Transverse colon (tissue), 4 donors: ENCODE results near the gene NBDY.

ENCODE experiments used
- EP300 ChIP-seq: sonication (generic); formaldehyde crosslinking; IDR thresholded peaks from one replicate; pipeline ENCODE4 v1.6.1; 2017; ENCODE audit warnings: antibody characterized with exemption, low read depth
- POLR2A ChIP-seq: fragments of 450-650 bp; IDR thresholded peaks from one replicate; pipeline ENCODE4 v1.6.1; 2016; ENCODE audit warnings: antibody characterized with exemption, mild to moderate bottlenecking, moderate library complexity
- POLR2AphosphoS5 ChIP-seq, 3 donors: sonication (generic); formaldehyde crosslinking; IDR thresholded peaks; one replicate each; pipeline ENCODE4 v1.6.1; 2016; ENCODE audit warnings: antibody characterized with exemption in 3 of 3
- TF ChIP-seq, protein P1 (sequence below), 5 experiments: fragments of 200-600 bp in 3 of 5; fragments of 450-650 bp in 2 of 5; sonication (generic) in 3 of 5; IDR thresholded peaks; 1 replicate in 2 of 5; 2 replicates in 3 of 5; pipeline ENCODE4 v1.5.1; 2016 to 2017; ENCODE audit warnings: antibody characterized with exemption in 5 of 5, inconsistent platforms in 3 of 5, mild to moderate bottlenecking in 2 of 5, moderate library complexity in 1 of 5

DNA sequence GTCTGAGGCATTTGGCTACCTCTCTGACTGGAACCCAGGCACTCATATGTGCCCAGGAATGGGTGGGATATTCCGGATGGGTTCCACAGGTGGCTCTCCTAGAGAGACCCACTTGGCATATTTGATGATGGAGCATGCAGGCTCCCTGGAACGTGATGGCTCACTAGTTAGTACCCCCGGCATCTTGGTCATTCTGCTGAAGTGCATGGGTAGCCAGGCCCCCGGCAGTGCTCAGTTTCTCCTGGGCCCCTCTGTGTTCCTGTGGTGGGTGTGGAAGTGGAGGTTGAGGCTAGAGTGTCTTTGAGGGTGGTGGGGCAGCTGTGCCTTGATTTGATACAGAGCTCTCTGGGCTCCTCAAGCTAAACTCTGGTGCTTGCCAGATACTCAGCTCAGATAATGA, 29.4 kb downstream of the NBDY start:
- TF ChIP-seq, protein P1, sequence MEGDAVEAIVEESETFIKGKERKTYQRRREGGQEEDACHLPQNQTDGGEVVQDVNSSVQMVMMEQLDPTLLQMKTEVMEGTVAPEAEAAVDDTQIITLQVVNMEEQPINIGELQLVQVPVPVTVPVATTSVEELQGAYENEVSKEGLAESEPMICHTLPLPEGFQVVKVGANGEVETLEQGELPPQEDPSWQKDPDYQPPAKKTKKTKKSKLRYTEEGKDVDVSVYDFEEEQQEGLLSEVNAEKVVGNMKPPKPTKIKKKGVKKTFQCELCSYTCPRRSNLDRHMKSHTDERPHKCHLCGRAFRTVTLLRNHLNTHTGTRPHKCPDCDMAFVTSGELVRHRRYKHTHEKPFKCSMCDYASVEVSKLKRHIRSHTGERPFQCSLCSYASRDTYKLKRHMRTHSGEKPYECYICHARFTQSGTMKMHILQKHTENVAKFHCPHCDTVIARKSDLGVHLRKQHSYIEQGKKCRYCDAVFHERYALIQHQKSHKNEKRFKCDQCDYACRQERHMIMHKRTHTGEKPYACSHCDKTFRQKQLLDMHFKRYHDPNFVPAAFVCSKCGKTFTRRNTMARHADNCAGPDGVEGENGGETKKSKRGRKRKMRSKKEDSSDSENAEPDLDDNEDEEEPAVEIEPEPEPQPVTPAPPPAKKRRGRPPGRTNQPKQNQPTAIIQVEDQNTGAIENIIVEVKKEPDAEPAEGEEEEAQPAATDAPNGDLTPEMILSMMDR (IDR thresholded peaks at IDR 0.05): no peak
- TF ChIP-seq POLR2A (no peak), POLR2AphosphoS5 (IDR thresholded peaks at IDR 0.05) (no peak), EP300 (no peak)
